OCI-LY7 (cell line): ENCODE results near the gene CYP46A1. TPM values are rescaled to one million over a fixed set of nuclear protein-coding genes. Genes with fewer than 3 reads are reported as not detected.

Source experiments
- BruUV-seq: library from RNA; stranded (reverse); fragments of 400-500 nt; replicated peaks from 2 replicates; lab custom pipeline; 2021; lab: Mats Ljungman, UMichigan
- CTCF ChIA-PET: fragments of 300-600 bp; sonication (Branson Sonifier 250); formaldehyde crosslinking; loops from one replicate; lab custom pipeline; 2022; ENCODE audit warnings: antibody characterized with exemption; ENCODE audit not compliant: unreplicated experiment; lab: Charles Lee
- POLR2A ChIA-PET: fragments of 300-600 bp; sonication (Branson Sonifier 250); formaldehyde crosslinking; loops from one replicate; lab custom pipeline; 2022; ENCODE audit warnings: antibody characterized with exemption; lab: Charles Lee
- DNase-seq: peaks from one replicate; pipeline ENCODE4 v3.0.0-alpha.2; 2015; ENCODE audit warnings: low spot score
- H2AFZ ChIP-seq: fragments of 200-600 bp; sonication (generic), shearing (Covaris generic); 2 replicates; pipeline ENCODE4 v1.6.1; 2014; ENCODE audit warnings: mild to moderate bottlenecking, antibody characterized with exemption, low read length, moderate library complexity
- H3K27ac ChIP-seq: fragments of 200-600 bp; sonication (generic); 2 replicates; pipeline ENCODE4 v1.5.1; 2014; ENCODE audit warnings: mixed run types, low read depth, mild to moderate bottlenecking, moderate library complexity, low read length, inconsistent platforms; ENCODE audit not compliant: poor library complexity, severe bottlenecking
- H3K36me3 ChIP-seq: fragments of 200-600 bp; sonication (generic); 2 replicates; pipeline ENCODE4 v1.6.1; 2014; ENCODE audit warnings: mild to moderate bottlenecking, antibody characterized with exemption, low read length, moderate library complexity, mixed read lengths; ENCODE audit not compliant: insufficient read depth
- H3K4me1 ChIP-seq: fragments of 200-600 bp; sonication (generic); 2 replicates; pipeline ENCODE4 v1.5.1; 2014; ENCODE audit warnings: mild to moderate bottlenecking, low read length; ENCODE audit not compliant: insufficient read depth, poor library complexity, severe bottlenecking
- H3K4me2 ChIP-seq: fragments of 200-600 bp; sonication (generic); 2 replicates; pipeline ENCODE4 v1.6.1; 2014; ENCODE audit warnings: mild to moderate bottlenecking, low read length
- H3K4me3 ChIP-seq: fragments of 200-600 bp; sonication (generic); 2 replicates; pipeline ENCODE4 v1.5.1; 2014; ENCODE audit warnings: mild to moderate bottlenecking, low read depth, low read length; ENCODE audit not compliant: poor library complexity, severe bottlenecking
- H3K79me2 ChIP-seq: fragments of 200-600 bp; sonication (generic); 2 replicates; pipeline ENCODE4 v1.6.1; 2016; ENCODE audit warnings: low read depth, mild to moderate bottlenecking, low read length, moderate library complexity, mixed read lengths; ENCODE audit not compliant: insufficient read depth
- H3K9me2 ChIP-seq: fragments of 200-600 bp; sonication (generic); 2 replicates; pipeline ENCODE4 v1.6.1; 2016; ENCODE audit warnings: mild to moderate bottlenecking, low read length, mixed read lengths; ENCODE audit not compliant: insufficient read depth
- H3K9me3 ChIP-seq: fragments of 200-600 bp; sonication (generic); 2 replicates; pipeline ENCODE4 v1.6.1; 2014; ENCODE audit warnings: mild to moderate bottlenecking, mixed run types, low read length, mixed read lengths
- H4K20me1 ChIP-seq: fragments of 200-600 bp; sonication (generic); 2 replicates; pipeline ENCODE4 v1.6.1; 2014; ENCODE audit warnings: mild to moderate bottlenecking, antibody characterized with exemption, low read length, moderate library complexity, mixed read lengths; ENCODE audit not compliant: insufficient read depth
- EZH2phosphoT487 ChIP-seq: fragments of 200-600 bp; sonication (generic); IDR thresholded peaks from 2 replicates; pipeline ENCODE4 v1.6.1; 2018; ENCODE audit warnings: low read depth, borderline replicate concordance, mild to moderate bottlenecking, mixed run types, antibody characterized with exemption, low read length, moderate library complexity, mixed read lengths
- intact Hi-C: fragments of 100-400 bp; cut with micrococcal nuclease; formaldehyde crosslinking; loops from one replicate; pipeline ENCODE4 v1.10.0; 2022; ENCODE audit not compliant: unreplicated experiment
- total RNA-seq, 2 experiments: library from RNA; depleted of rRNA in 1 of 2; stranded (reverse); fragments of >200 nt in 1 of 2; shearing (Covaris generic) in 1 of 2; gene quantifications; 2 replicates each; pipeline ENCODE4 v1.2.3, GENCODE V29; 2014 to 2022
- TF ChIP-seq, protein P1 (sequence below): fragments of 200-600 bp; sonication (generic); conservative IDR thresholded peaks from 2 replicates; pipeline ENCODE4 v1.5.1; 2014; ENCODE audit warnings: mild to moderate bottlenecking, antibody characterized with exemption, low read length, moderate library complexity, mixed read lengths

CYP46A1 gene
- total RNA-seq, 2 experiments from 2014 or later = 4.1 to 10.8 TPM

DNA sequence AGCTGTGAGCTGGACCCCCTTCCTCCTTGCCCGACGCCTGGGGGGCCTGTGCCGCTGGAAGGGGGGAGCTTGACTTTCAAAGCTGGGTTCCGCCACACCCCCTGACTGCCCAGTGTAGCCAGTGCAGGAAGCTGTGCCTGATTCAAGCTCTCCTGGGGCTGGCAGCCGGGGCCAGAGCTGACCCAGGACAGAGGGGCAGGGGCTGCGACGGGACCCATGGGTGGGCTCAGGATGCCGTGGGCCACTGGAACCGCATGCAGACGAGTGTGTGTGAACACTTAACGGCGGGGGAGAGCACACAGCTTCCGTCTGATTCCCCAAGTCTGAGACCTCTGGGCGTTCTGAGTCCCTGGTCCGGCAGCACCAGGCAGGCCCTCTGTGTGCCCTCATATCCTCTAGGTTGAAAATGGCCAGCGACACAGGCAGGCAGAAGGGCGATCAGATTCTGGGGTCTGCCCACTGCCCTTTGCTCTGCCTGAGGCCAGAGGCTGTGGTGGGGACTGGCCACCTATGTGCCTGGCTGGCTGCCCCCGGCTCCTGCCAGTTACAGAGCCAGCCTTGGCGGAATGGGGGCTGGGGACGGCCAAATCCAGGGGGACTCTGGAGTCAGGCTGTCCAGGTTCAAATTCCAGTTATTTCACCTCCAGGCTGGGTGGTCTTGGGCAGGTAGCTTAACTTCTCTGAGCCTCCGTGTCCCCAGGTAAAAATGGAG lies 54.0 kb downstream of the CYP46A1 start:
- Histone ChIP-seq H3K27ac (no peak overlapping the region), H3K79me2 (no peaks in the 10 kb centered on the region), H2AFZ (no peak overlapping the region), H3K4me3 (no peak overlapping the region), H3K9me3 (no peaks in the 10 kb centered on the region), H3K4me2 (no peak overlapping the region), H3K36me3 (no peaks in the 10 kb centered on the region), H3K4me1 (no peaks in the 10 kb centered on the region), H3K9me2 (no peaks in the 10 kb centered on the region), H4K20me1 (no peaks in the 10 kb centered on the region)
- ChIA-PET CTCF (no interaction called here), POLR2A (no interaction called here)
- no peak for TF ChIP-seq EZH2phosphoT487
- TF ChIP-seq, protein P1, sequence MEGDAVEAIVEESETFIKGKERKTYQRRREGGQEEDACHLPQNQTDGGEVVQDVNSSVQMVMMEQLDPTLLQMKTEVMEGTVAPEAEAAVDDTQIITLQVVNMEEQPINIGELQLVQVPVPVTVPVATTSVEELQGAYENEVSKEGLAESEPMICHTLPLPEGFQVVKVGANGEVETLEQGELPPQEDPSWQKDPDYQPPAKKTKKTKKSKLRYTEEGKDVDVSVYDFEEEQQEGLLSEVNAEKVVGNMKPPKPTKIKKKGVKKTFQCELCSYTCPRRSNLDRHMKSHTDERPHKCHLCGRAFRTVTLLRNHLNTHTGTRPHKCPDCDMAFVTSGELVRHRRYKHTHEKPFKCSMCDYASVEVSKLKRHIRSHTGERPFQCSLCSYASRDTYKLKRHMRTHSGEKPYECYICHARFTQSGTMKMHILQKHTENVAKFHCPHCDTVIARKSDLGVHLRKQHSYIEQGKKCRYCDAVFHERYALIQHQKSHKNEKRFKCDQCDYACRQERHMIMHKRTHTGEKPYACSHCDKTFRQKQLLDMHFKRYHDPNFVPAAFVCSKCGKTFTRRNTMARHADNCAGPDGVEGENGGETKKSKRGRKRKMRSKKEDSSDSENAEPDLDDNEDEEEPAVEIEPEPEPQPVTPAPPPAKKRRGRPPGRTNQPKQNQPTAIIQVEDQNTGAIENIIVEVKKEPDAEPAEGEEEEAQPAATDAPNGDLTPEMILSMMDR = no peak
- BruUV-seq = no TSS peak
- no peak for DNase-seq
- intact Hi-C loops = no loop called here

DNA sequence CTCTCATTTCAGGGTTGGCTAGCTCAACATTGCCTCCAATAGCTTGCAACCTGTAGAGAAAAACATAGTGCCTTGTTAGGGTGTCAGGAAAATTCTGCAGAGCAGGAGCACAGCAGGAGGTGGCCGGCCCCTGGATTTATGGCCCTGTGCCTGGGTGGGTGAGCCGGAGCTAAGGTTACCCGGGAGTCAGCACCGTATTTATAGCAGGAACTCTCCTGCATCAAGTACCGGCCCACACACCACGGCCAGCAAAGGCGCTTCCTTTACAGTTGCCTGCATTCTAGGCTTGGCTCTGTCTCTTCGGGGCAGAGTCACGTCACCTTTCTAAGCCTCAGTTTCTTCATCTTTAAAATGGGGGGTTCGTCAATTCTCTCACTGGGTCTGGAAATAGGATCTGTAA lies 56.3 kb downstream of the CYP46A1 start:
- no peaks in the 10 kb centered on the region for H3K9me2 ChIP-seq
- H3K4me2 ChIP-seq = no peak overlapping the region
- ChIA-PET CTCF (no interaction called here), POLR2A (interaction anchor here (0.6 kb wide), 1 partner anchor 82 kb away, joined by 3 read pairs; no protein-coding TSS in a partner anchor)
- BruUV-seq = no TSS peak
- H3K9me3 ChIP-seq = no peaks in the 10 kb centered on the region
- H3K79me2 ChIP-seq = no peaks in the 10 kb centered on the region
- H3K36me3 ChIP-seq = no peaks in the 10 kb centered on the region
- no peak overlapping the region for H2AFZ ChIP-seq
- no peaks in the 10 kb centered on the region for H4K20me1 ChIP-seq
- DNase-seq = no peak
- intact Hi-C loops = no loop called here
- no peaks in the 10 kb centered on the region for H3K4me1 ChIP-seq
- H3K27ac ChIP-seq = no peak overlapping the region
- H3K4me3 ChIP-seq = no peak overlapping the region
- no peak for TF ChIP-seq EZH2phosphoT487
- TF ChIP-seq, protein P1 = no peak

DNA sequence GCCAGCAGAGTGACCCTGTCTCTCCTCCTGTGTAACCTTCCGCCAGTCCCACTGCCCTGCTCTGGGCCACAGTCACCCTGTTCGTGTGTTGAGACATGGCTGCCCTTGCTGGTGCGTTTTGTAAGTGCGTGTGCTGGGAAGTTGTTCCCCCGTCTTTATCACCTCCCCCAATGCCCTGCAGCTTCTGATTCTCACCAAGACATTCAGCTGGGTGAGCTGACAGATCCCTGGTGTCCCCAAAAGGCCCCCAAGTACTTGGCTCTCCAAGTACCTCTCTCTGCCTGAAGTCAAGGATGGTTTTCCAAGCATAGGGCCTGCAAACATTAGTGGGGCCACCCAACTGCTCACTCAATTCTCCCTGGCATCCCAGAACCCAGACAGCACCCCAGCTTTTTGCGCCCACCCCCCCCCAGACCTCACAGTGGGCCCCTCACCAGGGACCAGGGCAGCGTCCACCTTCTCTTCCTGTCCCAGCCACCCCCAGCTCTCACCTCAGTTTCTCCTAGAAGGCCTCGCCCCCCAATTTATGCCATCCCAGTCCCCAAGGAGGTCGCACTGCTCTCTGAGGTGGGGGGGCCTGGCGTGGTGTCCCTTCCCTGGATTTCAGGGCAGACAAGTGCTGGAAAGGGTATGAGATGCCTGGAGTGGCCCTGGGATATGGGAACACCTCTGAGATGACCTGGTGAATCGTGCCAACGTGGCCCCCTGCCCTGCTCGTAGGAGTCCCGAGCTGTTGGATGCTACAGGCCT lies 57.3 kb downstream of the CYP46A1 start:
- H3K79me2 ChIP-seq = no peaks in the 10 kb centered on the region
- H3K9me3 ChIP-seq = no peaks in the 10 kb centered on the region
- TF ChIP-seq EZH2phosphoT487 = no peak
- TF ChIP-seq, protein P1 = no peak
- H3K27ac ChIP-seq = no peak overlapping the region
- H3K36me3 ChIP-seq = no peaks in the 10 kb centered on the region
- H3K4me1 ChIP-seq = no peaks in the 10 kb centered on the region
- no peak for DNase-seq
- intact Hi-C loops = no loop called here
- H3K9me2 ChIP-seq = no peaks in the 10 kb centered on the region
- no peak overlapping the region for H3K4me2 ChIP-seq
- H2AFZ ChIP-seq = no peak overlapping the region
- no peaks in the 10 kb centered on the region for H4K20me1 ChIP-seq
- CTCF ChIA-PET = no interaction called here
- H3K4me3 ChIP-seq = no peak overlapping the region
- BruUV-seq = no TSS peak
- POLR2A ChIA-PET = no interaction called here
